Neural crest cell (in vitro differentiated cells): Measurements from ENCODE around the gene PSMD14. TPM values are rescaled to one million over a fixed set of nuclear protein-coding genes. Genes with fewer than 3 reads are reported as not detected.

Source experiments
- DNase-seq: peaks from one replicate; pipeline ENCODE4 v3.0.0; 2021; ENCODE audit warnings: low read depth, mixed read lengths, low spot score
- H3K27ac Mint-ChIP-seq: one replicate; pipeline ENCODE4 v1.8.0; 2021; ENCODE audit warnings: mild to moderate bottlenecking, mixed read lengths; ENCODE audit not compliant: unreplicated experiment
- H3K27me3 Mint-ChIP-seq: 2 replicates; pipeline ENCODE4 v1.8.0; 2021; ENCODE audit warnings: low read depth, mild to moderate bottlenecking, mixed read lengths
- H3K36me3 Mint-ChIP-seq: 2 replicates; pipeline ENCODE4 v1.8.0; 2021; ENCODE audit warnings: low read depth, mild to moderate bottlenecking, mixed read lengths
- H3K4me1 Mint-ChIP-seq: 2 replicates; pipeline ENCODE4 v1.8.0; 2021; ENCODE audit warnings: mixed read lengths
- H3K4me3 Mint-ChIP-seq: one replicate; pipeline ENCODE4 v1.8.0; 2021; ENCODE audit warnings: mild to moderate bottlenecking, mixed read lengths
- H3K9me3 Mint-ChIP-seq: 2 replicates; pipeline ENCODE4 v1.8.0; 2021; ENCODE audit warnings: mixed read lengths
- total RNA-seq: library from RNA; stranded (reverse); gene quantifications from 2 replicates; pipeline ENCODE4 v1.2.1, GENCODE V29; 2021
- TF ChIP-seq, protein P1 (sequence below): fragments of 200-600 bp; sonication (generic); conservative IDR thresholded peaks from 2 replicates; pipeline ENCODE4 v1.5.0; 2021; ENCODE audit warnings: antibody characterized with exemption, mild to moderate bottlenecking

The PSMD14 gene
- total RNA-seq, 1 donor from 2014 or later, result 82.4 TPM

GRCh38 chr2:161426922-161427663, 118.9 kb downstream of the PSMD14 start:
- DNase-seq, result peak; percentile 52
- H3K4me3 Mint-ChIP-seq, result peak overlapping the region; percentile 82

GRCh38 chr2:161427664-161428587, 119.7 kb downstream of the PSMD14 start:
- no peaks in the 10 kb centered on the region for H3K9me3 Mint-ChIP-seq

More at GRCh38 chr2:161426922-161427663, 118.9 kb downstream of the PSMD14 start:
- no peaks in the 10 kb centered on the region for H3K36me3 Mint-ChIP-seq
- no peaks in the 10 kb centered on the region for H3K9me3 Mint-ChIP-seq
- H3K27me3 Mint-ChIP-seq, result peaks cover 92% of the 10 kb centered on the region
- TF ChIP-seq, protein P1, sequence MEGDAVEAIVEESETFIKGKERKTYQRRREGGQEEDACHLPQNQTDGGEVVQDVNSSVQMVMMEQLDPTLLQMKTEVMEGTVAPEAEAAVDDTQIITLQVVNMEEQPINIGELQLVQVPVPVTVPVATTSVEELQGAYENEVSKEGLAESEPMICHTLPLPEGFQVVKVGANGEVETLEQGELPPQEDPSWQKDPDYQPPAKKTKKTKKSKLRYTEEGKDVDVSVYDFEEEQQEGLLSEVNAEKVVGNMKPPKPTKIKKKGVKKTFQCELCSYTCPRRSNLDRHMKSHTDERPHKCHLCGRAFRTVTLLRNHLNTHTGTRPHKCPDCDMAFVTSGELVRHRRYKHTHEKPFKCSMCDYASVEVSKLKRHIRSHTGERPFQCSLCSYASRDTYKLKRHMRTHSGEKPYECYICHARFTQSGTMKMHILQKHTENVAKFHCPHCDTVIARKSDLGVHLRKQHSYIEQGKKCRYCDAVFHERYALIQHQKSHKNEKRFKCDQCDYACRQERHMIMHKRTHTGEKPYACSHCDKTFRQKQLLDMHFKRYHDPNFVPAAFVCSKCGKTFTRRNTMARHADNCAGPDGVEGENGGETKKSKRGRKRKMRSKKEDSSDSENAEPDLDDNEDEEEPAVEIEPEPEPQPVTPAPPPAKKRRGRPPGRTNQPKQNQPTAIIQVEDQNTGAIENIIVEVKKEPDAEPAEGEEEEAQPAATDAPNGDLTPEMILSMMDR, result peak; percentile 11
- H3K27ac Mint-ChIP-seq, result no peak overlapping the region
- H3K4me1 Mint-ChIP-seq, result peaks cover 27% of the 10 kb centered on the region

DNA sequence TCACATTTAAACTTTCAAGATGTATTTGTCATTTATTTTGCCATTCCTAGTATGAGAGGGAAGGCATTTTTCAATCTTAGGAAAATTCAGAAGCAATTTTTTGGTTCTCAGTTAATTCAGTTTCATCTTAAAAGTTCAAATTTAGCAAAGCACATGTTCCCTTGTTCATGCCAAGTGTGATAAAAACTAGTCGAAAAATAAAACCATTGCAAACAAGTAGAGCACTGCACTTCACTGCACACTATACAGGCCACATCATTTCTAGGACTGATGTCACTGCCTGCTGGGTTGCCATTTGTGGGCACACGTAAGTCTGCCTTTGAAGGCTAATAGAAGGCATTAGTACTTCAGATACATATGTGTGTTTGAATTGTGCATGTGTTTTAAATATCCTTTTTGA, 122.2 kb downstream of the PSMD14 start:
- Mint-ChIP-seq H3K9me3 (no peaks in the 10 kb centered on the region), H3K4me1 (peaks cover 20% of the 10 kb centered on the region), H3K4me3 (no peak overlapping the region), H3K27me3 (peaks cover 80% of the 10 kb centered on the region), H3K27ac (no peak overlapping the region), H3K36me3 (no peaks in the 10 kb centered on the region)
- no peak for DNase-seq
- TF ChIP-seq, protein P1, result no peak

More at GRCh38 chr2:161427664-161428587, 119.7 kb downstream of the PSMD14 start:
- Mint-ChIP-seq H3K27ac (no peak overlapping the region), H3K27me3 (peaks cover 88% of the 10 kb centered on the region), H3K4me3 (peak overlapping the region; percentile 82), H3K4me1 (peaks cover 28% of the 10 kb centered on the region), H3K36me3 (no peaks in the 10 kb centered on the region)
- peak; percentile 5 for DNase-seq
- TF ChIP-seq, protein P1, result no peak

DNA sequence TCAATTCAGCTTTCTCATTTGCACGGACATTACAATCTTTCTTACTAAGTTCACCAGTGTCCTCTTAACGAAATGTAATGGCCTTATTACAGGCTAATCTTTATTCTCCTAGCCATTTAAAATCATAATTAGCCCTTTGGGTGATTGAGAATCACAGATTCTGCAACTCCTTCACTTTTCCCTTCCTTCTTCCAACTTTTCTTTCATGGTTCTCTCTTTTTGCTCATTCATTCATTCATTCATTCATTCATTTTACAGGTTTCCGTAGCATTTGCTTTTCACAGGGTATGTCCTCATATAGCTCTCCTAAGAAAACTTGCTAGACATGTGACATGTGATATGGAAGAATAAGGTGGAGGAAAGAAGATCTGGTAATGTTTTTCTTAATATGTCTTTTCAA, 123.9 kb downstream of the PSMD14 start:
- H3K4me3 Mint-ChIP-seq, result no peak overlapping the region

GRCh38 chr2:161434118-161434517, 125.9 kb downstream of the PSMD14 start:
- TF ChIP-seq, protein P1, result no peak
- Mint-ChIP-seq H3K27me3 (peaks cover 59% of the 10 kb centered on the region), H3K36me3 (no peaks in the 10 kb centered on the region), H3K9me3 (no peaks in the 10 kb centered on the region), H3K4me3 (no peak overlapping the region), H3K27ac (no peak overlapping the region), H3K4me1 (peaks cover 9% of the 10 kb centered on the region)
- no peak for DNase-seq

More for the DNA sequence above, 123.9 kb downstream of the PSMD14 start:
- Mint-ChIP-seq H3K9me3 (no peaks in the 10 kb centered on the region), H3K4me1 (peaks cover 16% of the 10 kb centered on the region), H3K27me3 (peaks cover 68% of the 10 kb centered on the region), H3K36me3 (no peaks in the 10 kb centered on the region), H3K27ac (no peak overlapping the region)
- DNase-seq, result no peak
- TF ChIP-seq, protein P1, result no peak
